HepG2 (cell line): ENCODE measurements around the gene MAP2K3. TPM values are rescaled to one million over a fixed set of nuclear protein-coding genes. Genes with fewer than 3 reads are reported as not detected.

Experiments used
- ESRRA ChIP-seq: sonication (generic); formaldehyde crosslinking; IDR thresholded peaks from 2 replicates; pipeline ENCODE4 v1.5.1; 2020; ENCODE audit warnings: mild to moderate bottlenecking, low read depth, missing genetic modification reagents
- GATAD2A ChIP-seq: IDR thresholded peaks from 2 replicates; pipeline ENCODE4 v1.6.1; 2016
- HDAC2 ChIP-seq: sonication (generic); formaldehyde crosslinking; IDR thresholded peaks from 2 replicates; pipeline ENCODE4 v1.4.0; 2020; ENCODE audit warnings: missing genetic modification reagents
- MED13 ChIP-seq: sonication (generic); formaldehyde crosslinking; IDR thresholded peaks from 2 replicates; pipeline ENCODE4 v1.5.0; 2020; ENCODE audit warnings: missing genetic modification reagents
- PCBP1 ChIP-seq: fragments of 200-400 bp; formaldehyde crosslinking; IDR thresholded peaks from 2 replicates; pipeline ENCODE4 v1.6.1; 2017; ENCODE audit warnings: mild to moderate bottlenecking, low read depth, low read length, borderline replicate concordance
- SMC3 ChIP-seq: IDR thresholded peaks from 2 replicates; pipeline ENCODE4 v1.6.1; 2011; ENCODE audit warnings: low read length, improper control_type of control experiment
- TCF7 ChIP-seq: sonication (generic); IDR thresholded peaks from 2 replicates; pipeline ENCODE4 v1.6.1; 2016; ENCODE audit warnings: antibody characterized with exemption, low read depth
- ZBTB20 ChIP-seq: sonication (generic); formaldehyde crosslinking; IDR thresholded peaks from 2 replicates; pipeline ENCODE4 v1.8.1; 2023; ENCODE audit warnings: missing genetic modification reagents, low read depth, mild to moderate bottlenecking, borderline replicate concordance
- ZNF205 ChIP-seq: IDR thresholded peaks from 2 replicates; pipeline ENCODE4 v1.6.1; 2018; ENCODE audit warnings: missing biosample characterization, missing genetic modification reagents
- ZNF264 ChIP-seq: sonication (generic); formaldehyde crosslinking; IDR thresholded peaks from 2 replicates; pipeline ENCODE4 v1.4.0; 2020; ENCODE audit warnings: missing genetic modification reagents
- ZNF329 ChIP-seq: sonication (generic); formaldehyde crosslinking; IDR thresholded peaks from 2 replicates; pipeline ENCODE4 v1.9.0; 2021; ENCODE audit warnings: low read depth, mild to moderate bottlenecking, missing genetic modification reagents
- ZNF331 ChIP-seq: sonication (generic); formaldehyde crosslinking; IDR thresholded peaks from 2 replicates; pipeline ENCODE4 v1.4.0; 2020; ENCODE audit warnings: missing genetic modification reagents
- ZNF350 ChIP-seq: sonication (generic); formaldehyde crosslinking; IDR thresholded peaks from 2 replicates; pipeline ENCODE4 v1.4.0; 2020; ENCODE audit warnings: mild to moderate bottlenecking, low read depth, missing genetic modification reagents, borderline replicate concordance
- ZNF432 ChIP-seq: sonication (generic); formaldehyde crosslinking; IDR thresholded peaks from 2 replicates; pipeline ENCODE4 v1.5.0; 2020; ENCODE audit warnings: missing genetic modification reagents, mild to moderate bottlenecking, borderline replicate concordance
- ZNF556 ChIP-seq: sonication (generic); formaldehyde crosslinking; IDR thresholded peaks from 2 replicates; pipeline ENCODE4 v1.4.0; 2020; ENCODE audit warnings: mild to moderate bottlenecking, missing genetic modification reagents, borderline replicate concordance
- ZNF652 ChIP-seq: IDR thresholded peaks from 2 replicates; pipeline ENCODE4 v1.6.1; 2016; ENCODE audit warnings: low read depth, borderline replicate concordance
- polyA plus RNA-seq, 8 experiments: library from polyadenylated mRNA; depleted of rRNA in 3 of 8; stranded (reverse) in 7 of 8; unstranded in 1 of 8; fragments of >200 nt; fragmentation: Illumina TruSeq in 4 of 8; extraction: Trizol in 4 of 8; gene quantifications; 2 replicates each; pipeline versions ENCODE4 v1.2.1 to v1.2.3, GENCODE V29; 2011 to 2016; ENCODE audit warnings: low read depth in 4 of 8, missing spikeins in 1 of 8, mixed read lengths in 1 of 8; ENCODE audit not compliant: insufficient read depth in 1 of 8
- total RNA-seq, 5 experiments: library from RNA; depleted of rRNA; stranded (reverse); fragments of >200 nt; fragmentation: Illumina TruSeq; extraction: Trizol; gene quantifications; 2 replicates each; pipeline ENCODE4 v1.2.3, GENCODE V29; 2016; ENCODE audit warnings: low read depth in 1 of 5
- TF ChIP-seq, protein P1 (sequence below): sonication (generic); formaldehyde crosslinking; IDR thresholded peaks from 2 replicates; pipeline ENCODE4 v1.4.0; 2020; ENCODE audit warnings: mild to moderate bottlenecking, missing genetic modification reagents
- TF ChIP-seq, protein P2 (sequence below): sonication (generic); formaldehyde crosslinking; conservative IDR thresholded peaks from 2 replicates; pipeline ENCODE4 v1.8.0; 2022; ENCODE audit warnings: mild to moderate bottlenecking, moderate library complexity, missing genetic modification reagents

The MAP2K3 gene
- total and polyA plus RNA-seq, 2 of the 13 experiments (the other 11 are each of a cell fraction or from before 2014, with no cell fraction given): 20.5 to 27.4 TPM

DNA sequence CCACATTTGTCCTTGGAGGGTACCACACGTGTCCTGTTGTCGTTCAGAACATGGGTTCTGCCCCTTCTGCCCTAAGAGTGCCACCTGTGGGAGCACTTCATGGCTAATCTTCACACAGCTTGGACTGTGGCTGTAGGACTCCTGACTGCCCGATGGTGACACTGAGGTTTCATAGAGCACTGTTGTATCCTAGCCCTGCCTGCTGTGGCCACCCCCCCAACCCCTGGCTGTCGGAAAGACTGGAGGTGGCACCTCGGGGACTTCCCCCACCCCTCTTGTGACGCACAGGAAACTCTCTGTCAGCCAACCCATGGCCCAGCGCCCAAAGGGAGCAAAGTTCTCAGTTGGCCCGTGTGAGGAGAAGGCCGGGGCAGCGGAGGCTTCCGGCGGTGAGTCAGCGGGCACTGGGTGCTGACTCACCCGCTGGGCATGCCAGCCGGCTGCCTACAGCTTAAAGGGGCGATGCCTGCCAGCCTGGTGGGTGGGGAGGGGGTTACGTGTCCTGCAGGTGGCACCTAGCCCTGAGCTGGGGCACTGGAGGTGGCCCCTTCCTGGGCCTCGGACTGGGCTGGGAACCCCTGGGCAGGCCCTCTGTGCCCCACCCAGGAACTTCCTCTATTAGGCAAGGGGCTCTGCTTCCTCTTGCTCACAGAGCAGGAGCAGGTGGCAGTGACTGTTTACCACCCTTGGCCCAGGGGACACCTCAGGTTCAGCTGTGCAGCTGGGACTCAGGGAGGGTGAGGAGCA is 3.4 kb downstream of the MAP2K3 start (continued):
- TF ChIP-seq ZNF331 (0 out of 2 replicates have a peak, but pooled peaks have one; percentile 48), ZNF432 (CRISPR knock-in tag) (no peak), ZNF205 (CRISPR knock-in tag) (no peak), ESRRA (CRISPR knock-in tag) (no peak), ZNF652 (CRISPR knock-in tag) (no peak), GATAD2A (CRISPR knock-in tag) (peak; percentile 89), PCBP1 (no peak), ZNF329 (0 out of 2 replicates have a peak, but pooled peaks have one; percentile 34), ZNF350 (CRISPR knock-in tag) (peak; percentile 77; the same call in 1 of the 2 replicates), HDAC2 (peak; percentile 80; the same call in 1 of the 2 replicates), ZNF264 (CRISPR knock-in tag) (peak; percentile 42; the same call in 1 of the 2 replicates), SMC3 (no peak), ZBTB20 (peak; percentile 55; the same call in 1 of the 2 replicates), TCF7 (no peak), MED13 (no peak), ZNF556 (CRISPR knock-in tag) (peak; percentile 35; the same call in 1 of the 2 replicates)
- TF ChIP-seq, protein P1, sequence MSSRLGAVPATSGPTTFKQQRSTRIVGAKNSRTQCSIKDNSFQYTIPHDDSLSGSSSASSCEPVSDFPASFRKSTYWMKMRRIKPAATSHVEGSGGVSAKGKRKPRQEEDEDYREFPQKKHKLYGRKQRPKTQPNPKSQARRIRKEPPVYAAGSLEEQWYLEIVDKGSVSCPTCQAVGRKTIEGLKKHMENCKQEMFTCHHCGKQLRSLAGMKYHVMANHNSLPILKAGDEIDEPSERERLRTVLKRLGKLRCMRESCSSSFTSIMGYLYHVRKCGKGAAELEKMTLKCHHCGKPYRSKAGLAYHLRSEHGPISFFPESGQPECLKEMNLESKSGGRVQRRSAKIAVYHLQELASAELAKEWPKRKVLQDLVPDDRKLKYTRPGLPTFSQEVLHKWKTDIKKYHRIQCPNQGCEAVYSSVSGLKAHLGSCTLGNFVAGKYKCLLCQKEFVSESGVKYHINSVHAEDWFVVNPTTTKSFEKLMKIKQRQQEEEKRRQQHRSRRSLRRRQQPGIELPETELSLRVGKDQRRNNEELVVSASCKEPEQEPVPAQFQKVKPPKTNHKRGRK (CRISPR knock-in tag): no peak
- TF ChIP-seq, protein P2, sequence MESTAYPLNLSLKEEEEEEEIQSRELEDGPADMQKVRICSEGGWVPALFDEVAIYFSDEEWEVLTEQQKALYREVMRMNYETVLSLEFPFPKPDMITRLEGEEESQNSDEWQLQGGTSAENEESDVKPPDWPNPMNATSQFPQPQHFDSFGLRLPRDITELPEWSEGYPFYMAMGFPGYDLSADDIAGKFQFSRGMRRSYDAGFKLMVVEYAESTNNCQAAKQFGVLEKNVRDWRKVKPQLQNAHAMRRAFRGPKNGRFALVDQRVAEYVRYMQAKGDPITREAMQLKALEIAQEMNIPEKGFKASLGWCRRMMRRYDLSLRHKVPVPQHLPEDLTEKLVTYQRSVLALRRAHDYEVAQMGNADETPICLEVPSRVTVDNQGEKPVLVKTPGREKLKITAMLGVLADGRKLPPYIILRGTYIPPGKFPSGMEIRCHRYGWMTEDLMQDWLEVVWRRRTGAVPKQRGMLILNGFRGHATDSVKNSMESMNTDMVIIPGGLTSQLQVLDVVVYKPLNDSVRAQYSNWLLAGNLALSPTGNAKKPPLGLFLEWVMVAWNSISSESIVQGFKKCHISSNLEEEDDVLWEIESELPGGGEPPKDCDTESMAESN (CRISPR knock-in tag): peak; percentile 81; the same call in 1 of the 2 replicates
